Loucy (cell line): Measurements from ENCODE around the gene UBR4.

Source experiments
- H2AFZ ChIP-seq: fragments of 200-600 bp; sonication (generic); 2 replicates; pipeline ENCODE4 v1.6.0; 2016; ENCODE audit warnings: antibody characterized with exemption, mild to moderate bottlenecking, low read length, moderate library complexity
- H3F3A ChIP-seq: fragments of 200-600 bp; 2 replicates; pipeline ENCODE4 v1.6.0; 2016; ENCODE audit warnings: antibody characterized with exemption, low read depth, mild to moderate bottlenecking
- H3K27me3 ChIP-seq: fragments of 200-600 bp; sonication (generic); 2 replicates; pipeline ENCODE4 v1.6.1; 2014; ENCODE audit warnings: low read length, mild to moderate bottlenecking; ENCODE audit not compliant: insufficient read depth, poor library complexity, severe bottlenecking
- H3K36me3 ChIP-seq: fragments of 200-600 bp; sonication (generic); 2 replicates; pipeline ENCODE4 v1.6.1; 2016; ENCODE audit warnings: low read length; ENCODE audit not compliant: insufficient read depth
- H3K4me1 ChIP-seq: fragments of 200-600 bp; sonication (generic); 2 replicates; pipeline ENCODE4 v1.5.1; 2014; ENCODE audit warnings: low read length, mild to moderate bottlenecking; ENCODE audit not compliant: insufficient read depth, poor library complexity, severe bottlenecking
- H3K4me2 ChIP-seq: fragments of 200-600 bp; sonication (generic); 2 replicates; pipeline ENCODE4 v1.6.0; 2014; ENCODE audit warnings: antibody characterized with exemption, low read length, low read depth, mild to moderate bottlenecking; ENCODE audit not compliant: poor library complexity, severe bottlenecking
- H3K4me3 ChIP-seq: fragments of 200-600 bp; sonication (generic); 2 replicates; pipeline ENCODE4 v1.5.1; 2014; ENCODE audit warnings: low read length, mild to moderate bottlenecking, mixed read lengths; ENCODE audit not compliant: poor library complexity, severe bottlenecking
- H3K79me2 ChIP-seq: fragments of 200-600 bp; sonication (generic); 2 replicates; pipeline ENCODE4 v1.6.1; 2014; ENCODE audit warnings: low read length; ENCODE audit not compliant: insufficient read depth
- H3K9ac ChIP-seq: fragments of 200-600 bp; sonication (generic); 2 replicates; pipeline ENCODE4 v1.6.0; 2014; ENCODE audit warnings: mild to moderate bottlenecking, low read depth, low read length, moderate library complexity; ENCODE audit not compliant: poor library complexity, severe bottlenecking
- H3K9me2 ChIP-seq: fragments of 200-600 bp; sonication (generic); replicated peaks from 2 replicates; pipeline ENCODE4 v1.6.1; 2016; ENCODE audit warnings: low read depth, low read length, mixed read lengths
- H3K9me3 ChIP-seq: fragments of 200-600 bp; sonication (generic); 2 replicates; pipeline ENCODE4 v1.6.1; 2014; ENCODE audit warnings: mild to moderate bottlenecking, antibody characterized with exemption, low read length, low read depth; ENCODE audit not compliant: insufficient read depth
- H4K20me1 ChIP-seq: fragments of 200-600 bp; sonication (generic); 2 replicates; pipeline ENCODE4 v1.6.0; 2014; ENCODE audit warnings: antibody characterized with exemption, low read length, mild to moderate bottlenecking; ENCODE audit not compliant: insufficient read depth, poor library complexity, severe bottlenecking
- EZH2phosphoT487 ChIP-seq: fragments of 200-600 bp; IDR thresholded peaks from 2 replicates; pipeline ENCODE4 v1.6.1; 2018; ENCODE audit warnings: antibody characterized with exemption, mild to moderate bottlenecking, moderate library complexity, borderline replicate concordance
- TF ChIP-seq, protein P1 (sequence below): fragments of 200-600 bp; sonication (generic); conservative IDR thresholded peaks from 2 replicates; pipeline ENCODE4 v1.5.1; 2014; ENCODE audit warnings: mild to moderate bottlenecking, antibody characterized with exemption, low read length

UBR4 gene

DNA sequence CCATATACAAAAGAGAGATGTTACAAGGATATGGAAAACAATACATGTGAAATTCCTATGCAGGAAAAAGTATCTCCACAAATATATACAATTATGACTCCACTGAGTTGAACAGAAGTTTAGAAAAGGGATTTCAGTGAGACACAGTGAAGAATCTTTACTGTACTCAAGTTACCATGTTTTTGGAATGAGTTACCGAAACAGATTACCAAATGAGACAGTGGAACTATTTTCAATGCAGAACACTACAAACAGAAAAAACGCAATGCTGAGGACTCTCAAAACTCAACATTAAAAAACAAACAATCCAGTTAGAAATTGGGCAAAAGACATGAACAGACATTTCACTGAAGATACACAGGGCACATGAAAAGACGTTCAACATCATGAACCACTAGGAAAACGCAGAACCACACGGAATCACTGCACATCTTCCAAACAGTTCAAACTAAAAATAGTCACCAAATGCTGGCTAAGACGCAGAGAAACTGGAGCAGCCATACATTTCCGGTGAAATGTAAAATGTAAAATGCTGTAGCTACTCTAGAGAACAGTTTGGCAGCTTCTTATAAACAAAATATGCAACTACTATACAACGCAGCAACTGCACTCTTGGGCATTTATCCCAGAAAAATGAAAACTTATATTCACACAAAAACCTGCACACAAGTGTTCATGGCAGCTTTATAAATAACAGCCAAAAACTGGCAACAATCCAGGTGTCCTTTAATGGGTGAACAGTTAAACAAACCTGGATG, 118.7 kb downstream of the UBR4 start:
- TF ChIP-seq, protein P1, sequence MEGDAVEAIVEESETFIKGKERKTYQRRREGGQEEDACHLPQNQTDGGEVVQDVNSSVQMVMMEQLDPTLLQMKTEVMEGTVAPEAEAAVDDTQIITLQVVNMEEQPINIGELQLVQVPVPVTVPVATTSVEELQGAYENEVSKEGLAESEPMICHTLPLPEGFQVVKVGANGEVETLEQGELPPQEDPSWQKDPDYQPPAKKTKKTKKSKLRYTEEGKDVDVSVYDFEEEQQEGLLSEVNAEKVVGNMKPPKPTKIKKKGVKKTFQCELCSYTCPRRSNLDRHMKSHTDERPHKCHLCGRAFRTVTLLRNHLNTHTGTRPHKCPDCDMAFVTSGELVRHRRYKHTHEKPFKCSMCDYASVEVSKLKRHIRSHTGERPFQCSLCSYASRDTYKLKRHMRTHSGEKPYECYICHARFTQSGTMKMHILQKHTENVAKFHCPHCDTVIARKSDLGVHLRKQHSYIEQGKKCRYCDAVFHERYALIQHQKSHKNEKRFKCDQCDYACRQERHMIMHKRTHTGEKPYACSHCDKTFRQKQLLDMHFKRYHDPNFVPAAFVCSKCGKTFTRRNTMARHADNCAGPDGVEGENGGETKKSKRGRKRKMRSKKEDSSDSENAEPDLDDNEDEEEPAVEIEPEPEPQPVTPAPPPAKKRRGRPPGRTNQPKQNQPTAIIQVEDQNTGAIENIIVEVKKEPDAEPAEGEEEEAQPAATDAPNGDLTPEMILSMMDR: no peak
- no peak for TF ChIP-seq EZH2phosphoT487
- Histone ChIP-seq H3K9me3 (no peaks in the 10 kb centered on the region), H2AFZ (no peak overlapping the region), H3K27me3 (no peaks in the 10 kb centered on the region), H3K4me3 (no peak overlapping the region), H4K20me1 (no peaks in the 10 kb centered on the region), H3K9ac (no peak overlapping the region), H3F3A (no peaks in the 10 kb centered on the region), H3K9me2 (no peaks in the 10 kb centered on the region), H3K4me1 (no peaks in the 10 kb centered on the region), H3K4me2 (no peak overlapping the region), H3K36me3 (peaks cover 100% of the 10 kb centered on the region), H3K79me2 (no peaks in the 10 kb centered on the region)

DNA sequence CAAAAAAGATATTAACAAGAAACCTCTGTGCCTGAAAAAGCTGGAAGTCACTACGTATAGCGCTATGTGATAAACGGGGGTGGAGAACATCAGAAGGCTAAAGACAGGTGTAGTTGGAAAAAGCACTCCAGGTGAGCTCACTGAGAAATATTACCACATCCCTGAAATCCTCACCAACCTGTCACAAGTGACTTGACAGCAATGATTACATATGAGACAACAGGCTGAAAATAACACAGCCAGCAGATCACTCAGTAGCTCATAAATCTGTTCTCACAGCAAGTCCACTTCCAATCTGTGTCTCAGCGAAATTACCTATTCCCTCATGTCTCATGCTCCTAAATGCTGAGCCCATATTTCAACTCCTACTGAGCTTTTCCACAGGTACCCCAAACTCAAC, 120.5 kb downstream of the UBR4 start:
- no peaks in the 10 kb centered on the region for H3K9me2 ChIP-seq
- H3F3A ChIP-seq: no peaks in the 10 kb centered on the region
- TF ChIP-seq, protein P1: no peak
- TF ChIP-seq EZH2phosphoT487: no peak
- H2AFZ ChIP-seq: no peak overlapping the region
- no peaks in the 10 kb centered on the region for H3K27me3 ChIP-seq
- no peak overlapping the region for H3K4me2 ChIP-seq
- H3K79me2 ChIP-seq: no peaks in the 10 kb centered on the region
- H3K4me1 ChIP-seq: no peaks in the 10 kb centered on the region
- no peak overlapping the region for H3K4me3 ChIP-seq
- H3K36me3 ChIP-seq: peaks cover 98% of the 10 kb centered on the region
- H3K9me3 ChIP-seq: no peaks in the 10 kb centered on the region
- no peaks in the 10 kb centered on the region for H4K20me1 ChIP-seq
- no peak overlapping the region for H3K9ac ChIP-seq

DNA sequence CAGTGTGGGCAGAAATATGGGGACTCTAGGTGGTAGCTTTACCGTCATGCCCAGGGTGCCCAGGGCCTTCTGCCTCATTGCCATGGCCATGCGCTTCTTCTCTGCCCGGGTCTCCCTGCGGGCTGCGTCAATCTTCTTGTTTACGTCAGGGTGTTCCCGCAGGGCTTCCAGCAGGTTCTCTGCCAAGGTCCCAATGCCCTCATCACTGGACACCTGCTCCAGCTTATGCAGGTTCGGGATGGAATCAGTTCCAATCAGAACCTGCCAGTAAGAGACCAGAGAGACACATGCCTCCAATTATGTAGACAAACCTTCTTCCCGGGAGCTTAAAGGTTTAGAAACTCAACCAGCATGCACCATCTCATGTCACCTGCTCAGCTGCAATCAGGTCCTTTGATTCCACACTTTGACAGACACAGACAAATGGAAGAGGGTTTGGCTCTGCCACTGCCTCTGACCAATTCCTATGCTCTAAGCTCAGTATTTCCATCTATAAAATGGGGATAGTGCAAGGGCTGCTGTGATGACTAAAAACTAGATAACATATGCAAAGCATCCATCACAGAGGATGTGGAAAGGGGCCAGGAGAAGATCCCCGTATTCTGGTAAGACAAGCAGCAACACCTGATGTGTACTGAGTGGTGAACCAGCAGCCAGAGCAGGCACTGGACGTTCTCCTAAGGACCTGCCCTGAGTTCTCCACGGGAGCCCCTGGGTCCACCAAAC, 121.2 kb downstream of the UBR4 start:
- H3K9ac ChIP-seq: no peak overlapping the region
- no peaks in the 10 kb centered on the region for H3K79me2 ChIP-seq
- no peaks in the 10 kb centered on the region for H3K27me3 ChIP-seq
- no peak overlapping the region for H2AFZ ChIP-seq
- no peak overlapping the region for H3K4me3 ChIP-seq
- H3K4me1 ChIP-seq: no peaks in the 10 kb centered on the region
- no peak overlapping the region for H3K4me2 ChIP-seq
- TF ChIP-seq, protein P1: no peak
- TF ChIP-seq EZH2phosphoT487: no peak
- no peaks in the 10 kb centered on the region for H4K20me1 ChIP-seq
- peaks cover 98% of the 10 kb centered on the region for H3K36me3 ChIP-seq
- H3K9me3 ChIP-seq: no peaks in the 10 kb centered on the region
- no peaks in the 10 kb centered on the region for H3K9me2 ChIP-seq
- H3F3A ChIP-seq: no peaks in the 10 kb centered on the region
